Peyer's patch (tissue), 4 donors: ENCODE results near the gene ZNF526.

Source experiments
- CTCF ChIP-seq, 6 experiments: fragments of 450-650 bp in 4 of 6; fragments of 200-600 bp in 2 of 6; sonication (generic) in 1 of 6; IDR thresholded peaks; one replicate each; pipeline ENCODE4 v1.5.1; 2017 to 2019; ENCODE audit warnings: antibody characterized with exemption in 6 of 6, mild to moderate bottlenecking in 3 of 6, moderate library complexity in 1 of 6
- POLR2A ChIP-seq, 2 donors: fragments of 450-650 bp; IDR thresholded peaks; one replicate each; pipeline ENCODE4 v1.5.1; 2017; ENCODE audit warnings: antibody characterized with exemption in 2 of 2, mild to moderate bottlenecking in 2 of 2, moderate library complexity in 2 of 2

- TF ChIP-seq CTCF (IDR thresholded peaks at IDR 0.05) (peak; percentile 82 to 95 (median 87)), POLR2A (IDR thresholded peaks at IDR 0.05) (no peak)
Measured at GRCh38 chr19:42184401-42184861, 35.7 kb upstream of the ZNF526 start.
